Right lobe of liver (tissue), 4 donors: ENCODE data around the gene KANSL1L.

Experiments used
- POLR2A ChIP-seq: fragments of 450-650 bp; IDR thresholded peaks from one replicate; pipeline ENCODE4 v1.6.1; 2017; ENCODE audit warnings: antibody characterized with exemption, mild to moderate bottlenecking
- TF ChIP-seq, protein P1 (sequence below), 4 donors: fragments of 200-600 bp in 3 of 4; fragments of 450-650 bp in 1 of 4; IDR thresholded peaks; one replicate each; pipeline versions ENCODE4 v1.5.1 to v1.8.0; 2016 to 2022; ENCODE audit warnings: antibody characterized with exemption in 4 of 4, mild to moderate bottlenecking in 2 of 4
- donor health status: DM: no; HTN: no; CAD: no.
- donor health status: DM: no; HTN: no; CAD: no.
- donor health status: DM: no; HTN: yes; CAD: no.

DNA sequence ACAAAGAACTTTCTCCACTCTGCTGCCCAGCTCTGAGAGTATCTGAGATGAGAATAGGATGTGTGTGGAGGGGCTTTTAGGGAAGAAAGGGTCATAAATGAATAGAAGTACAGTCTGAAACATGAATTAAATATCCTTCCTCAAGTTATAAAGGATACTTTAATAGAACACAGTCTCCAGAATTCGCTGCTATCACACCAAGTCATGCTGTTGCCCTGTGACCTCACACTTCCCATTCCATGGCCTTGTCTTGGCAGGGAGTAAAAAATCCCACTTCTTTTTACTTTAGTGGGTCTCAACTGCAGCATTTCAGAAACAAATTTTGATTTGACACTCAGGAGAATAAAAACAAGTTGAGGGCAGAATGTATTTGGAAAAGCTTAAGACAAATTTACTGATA lies 172.6 kb downstream of the KANSL1L start:
- no peak for TF ChIP-seq POLR2A
- TF ChIP-seq, protein P1, sequence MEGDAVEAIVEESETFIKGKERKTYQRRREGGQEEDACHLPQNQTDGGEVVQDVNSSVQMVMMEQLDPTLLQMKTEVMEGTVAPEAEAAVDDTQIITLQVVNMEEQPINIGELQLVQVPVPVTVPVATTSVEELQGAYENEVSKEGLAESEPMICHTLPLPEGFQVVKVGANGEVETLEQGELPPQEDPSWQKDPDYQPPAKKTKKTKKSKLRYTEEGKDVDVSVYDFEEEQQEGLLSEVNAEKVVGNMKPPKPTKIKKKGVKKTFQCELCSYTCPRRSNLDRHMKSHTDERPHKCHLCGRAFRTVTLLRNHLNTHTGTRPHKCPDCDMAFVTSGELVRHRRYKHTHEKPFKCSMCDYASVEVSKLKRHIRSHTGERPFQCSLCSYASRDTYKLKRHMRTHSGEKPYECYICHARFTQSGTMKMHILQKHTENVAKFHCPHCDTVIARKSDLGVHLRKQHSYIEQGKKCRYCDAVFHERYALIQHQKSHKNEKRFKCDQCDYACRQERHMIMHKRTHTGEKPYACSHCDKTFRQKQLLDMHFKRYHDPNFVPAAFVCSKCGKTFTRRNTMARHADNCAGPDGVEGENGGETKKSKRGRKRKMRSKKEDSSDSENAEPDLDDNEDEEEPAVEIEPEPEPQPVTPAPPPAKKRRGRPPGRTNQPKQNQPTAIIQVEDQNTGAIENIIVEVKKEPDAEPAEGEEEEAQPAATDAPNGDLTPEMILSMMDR (IDR thresholded peaks at IDR 0.05), result no peak
